ENCODE data around the gene DNMT1. TPM values are rescaled to one million over a fixed set of nuclear protein-coding genes. Genes with fewer than 3 reads are reported as not detected.
A peak's percentile ranks its signal among the peaks of the same experiment; 100 is the strongest.

Gene DNMT1
- total RNA-seq, 1 experiment from 2014 or later = 168 TPM

- intact Hi-C loops (cut with micrococcal nuclease; ENCODE audit: unreplicated experiment) = no loop called here
- H3K27ac ChIP-seq (ENCODE audit: low read length) = no peak overlapping the region
- ATAC-seq (peak; percentile 26; the same call in 1 of the 2 replicates), DNase-seq (ENCODE audit: low read depth, low spot score) (no peak)
- in situ Hi-C loops (cut with HindIII; ENCODE audit: low pct_unique_long_range_greater_than_20kb, low sequenced_read_pairs) = no loop called here
- no peaks in the 10 kb centered on the region for H3K9me3 ChIP-seq (ENCODE audit: control insufficient read depth, insufficient read depth, low read depth, low read length)
- no peaks in the 10 kb centered on the region for H3K27me3 ChIP-seq (ENCODE audit: control insufficient read depth, insufficient read depth, low read length)
- H3K36me3 ChIP-seq (ENCODE audit: control insufficient read depth, insufficient read depth, low read length) = peaks cover 8% of the 10 kb centered on the region
- H3K4me1 ChIP-seq (ENCODE audit: control insufficient read depth, insufficient read depth, low read length) = 0 out of 2 replicates have a peak, but pooled peaks cover under 1% of the 10 kb centered on the region
- no peak overlapping the region for H3K4me3 ChIP-seq (ENCODE audit: low read depth in 2 of 2, low read length in 2 of 2)
- no TSS peak for BruUV-seq (replicated peaks)
- TF ChIP-seq POLR2AphosphoS5 (IDR thresholded peaks at IDR 0.05; ENCODE audit: low read depth, low read length) (no peak), TCF7L2 (IDR thresholded peaks at IDR 0.05; ENCODE audit: low read depth, low read length) (no peak), CTCF (IDR thresholded peaks at IDR 0.05) (no peak)
- CTCF ChIA-PET = no interaction called here
- POLR2A ChIA-PET = no interaction called here
Measured at GRCh38 chr19:10184636-10185035, 10.1 kb downstream of the DNMT1 start.

GRCh38 chr19:10183926-10184325, 10.8 kb downstream of the DNMT1 start:
- no peaks in the 10 kb centered on the region for H3K27me3 ChIP-seq (ENCODE audit: control insufficient read depth, insufficient read depth, low read length)
- CTCF ChIA-PET = no interaction called here
- in situ Hi-C loops (cut with HindIII; ENCODE audit: low pct_unique_long_range_greater_than_20kb, low sequenced_read_pairs) = no loop called here

GRCh38 chr19:10182847-10183246, 11.9 kb downstream of the DNMT1 start:
- DNase-seq (ENCODE audit: low read depth, low spot score) = no peak
- no peak for ATAC-seq
- ChIA-PET CTCF (no interaction called here), POLR2A (no interaction called here)
- H3K4me3 ChIP-seq (ENCODE audit: low read depth in 2 of 2, low read length in 2 of 2) = no peak overlapping the region
- no peaks in the 10 kb centered on the region for H3K9me3 ChIP-seq (ENCODE audit: control insufficient read depth, insufficient read depth, low read depth, low read length)
- H3K27me3 ChIP-seq (ENCODE audit: control insufficient read depth, insufficient read depth, low read length) = no peaks in the 10 kb centered on the region
- TF ChIP-seq REST (IDR thresholded peaks at IDR 0.05; ENCODE audit: insufficient read depth in 1 of 2, low read depth in 2 of 2, low read length in 1 of 2) = no peak
- TF ChIP-seq CTCF (IDR thresholded peaks at IDR 0.05) = no peak
- no peak for TF ChIP-seq POLR2AphosphoS5 (IDR thresholded peaks at IDR 0.05; ENCODE audit: low read depth, low read length)
- TF ChIP-seq TCF7L2 (IDR thresholded peaks at IDR 0.05; ENCODE audit: low read depth, low read length) = no peak
- TF ChIP-seq SIN3A (IDR thresholded peaks at IDR 0.05; ENCODE audit: borderline replicate concordance, insufficient read depth, low read depth, low read length) = no peak
- H3K27ac ChIP-seq (ENCODE audit: low read length) = no peak overlapping the region
- peaks cover 8% of the 10 kb centered on the region for H3K36me3 ChIP-seq (ENCODE audit: control insufficient read depth, insufficient read depth, low read length)
- intact Hi-C loops (cut with micrococcal nuclease; ENCODE audit: unreplicated experiment) = no loop called here
- in situ Hi-C loops (cut with HindIII; ENCODE audit: low pct_unique_long_range_greater_than_20kb, low sequenced_read_pairs) = no loop called here
- BruUV-seq (replicated peaks) = no TSS peak
- no peaks in the 10 kb centered on the region for H3K4me1 ChIP-seq (ENCODE audit: control insufficient read depth, insufficient read depth, low read length)

More at GRCh38 chr19:10183926-10184325, 10.8 kb downstream of the DNMT1 start:
- no peaks in the 10 kb centered on the region for H3K9me3 ChIP-seq (ENCODE audit: control insufficient read depth, insufficient read depth, low read depth, low read length)
- POLR2A ChIA-PET = no interaction called here
- intact Hi-C loops (cut with micrococcal nuclease; ENCODE audit: unreplicated experiment) = no loop called here
- H3K4me1 ChIP-seq (ENCODE audit: control insufficient read depth, insufficient read depth, low read length) = no peaks in the 10 kb centered on the region
- DNase-seq (ENCODE audit: low read depth, low spot score) = no peak
- TF ChIP-seq POLR2AphosphoS5 (IDR thresholded peaks at IDR 0.05; ENCODE audit: low read depth, low read length) (no peak), REST (IDR thresholded peaks at IDR 0.05; ENCODE audit: insufficient read depth in 1 of 2, low read depth in 2 of 2, low read length in 1 of 2) (no peak)
- H3K27ac ChIP-seq (ENCODE audit: low read length) = no peak overlapping the region
- no peak overlapping the region for H3K4me3 ChIP-seq (ENCODE audit: low read depth in 2 of 2, low read length in 2 of 2)
- no peak for ATAC-seq
- BruUV-seq (replicated peaks) = no TSS peak
- peaks cover 8% of the 10 kb centered on the region for H3K36me3 ChIP-seq (ENCODE audit: control insufficient read depth, insufficient read depth, low read length)
